Measurements from ENCODE around the gene RPL12. TPM values are rescaled to one million over a fixed set of nuclear protein-coding genes. Genes with fewer than 3 reads are reported as not detected.

RPL12 gene
- total RNA-seq, 1 donor from 2014 or later, result 1,108 TPM

GRCh38 chr9:127398275-127398647 is 52.9 kb downstream of the RPL12 start:
- no peaks in the 10 kb centered on the region for H3K27me3 Mint-ChIP-seq (ENCODE audit: unreplicated experiment)
- peak overlapping the region; percentile 57 for H3K27ac Mint-ChIP-seq (ENCODE audit: unreplicated experiment)
- DNase-seq (ENCODE audit: extremely low spot score, unreplicated experiment), result no peak
- peak overlapping the region; percentile 75 for H3K4me3 Mint-ChIP-seq (ENCODE audit: unreplicated experiment)
- TF ChIP-seq CTCF (IDR thresholded peaks at IDR 0.05), result no peak
- peaks cover 12% of the 10 kb centered on the region for H3K4me1 Mint-ChIP-seq (ENCODE audit: unreplicated experiment)
- H3K9me3 Mint-ChIP-seq (ENCODE audit: unreplicated experiment), result no peaks in the 10 kb centered on the region
- no peaks in the 10 kb centered on the region for H3K36me3 Mint-ChIP-seq (ENCODE audit: unreplicated experiment)

Other genes with a start within 250 kb of the RPL12 start
- gene GARNL3, start 186.6 kb downstream of the RPL12 start, total RNA-seq, result 5.3 and 6.0 TPM in 2 replicates
- 18.2 and 18.7 TPM in 2 replicates for gene SLC2A8, start 54.2 kb downstream of the RPL12 start, total RNA-seq
- gene ZNF79, start 27.0 kb downstream of the RPL12 start, total RNA-seq, result 9.0 and 11.5 TPM in 2 replicates
- gene LRSAM1, start 104 bp upstream of the RPL12 start, total RNA-seq, result 23.5 and 26.0 TPM in 2 replicates
- gene STXBP1, start 160.9 kb upstream of the RPL12 start, total RNA-seq, result 44.9 and 46.5 TPM in 2 replicates